Measurements from ENCODE around the gene RNF166. TPM values are rescaled to one million over a fixed set of nuclear protein-coding genes. Genes with fewer than 3 reads are reported as not detected.

RNF166 gene
- polyA plus RNA-seq, 1 donor from 2014 or later: 34.4 TPM

- no peak overlapping the region for H3K4me3 ChIP-seq (ENCODE audit: low read length)
- no peak for TF ChIP-seq EP300 (conservative IDR thresholded peaks at IDR 0.05; ENCODE audit: poor library complexity, severe bottlenecking)
- no peak for TF ChIP-seq TAF1 (IDR thresholded peaks at IDR 0.05; ENCODE audit: low read depth)
- TF ChIP-seq CTCF (IDR thresholded peaks at IDR 0.05; ENCODE audit: poor library complexity, severe bottlenecking): no peak
- no peak for TF ChIP-seq EZH2 (IDR thresholded peaks at IDR 0.05; ENCODE audit: borderline replicate concordance, insufficient read depth, low read length, poor library complexity, severe bottlenecking)
- TF ChIP-seq REST (IDR thresholded peaks at IDR 0.05; ENCODE audit: borderline replicate concordance): no peak
- no peak for TF ChIP-seq MXI1 (conservative IDR thresholded peaks at IDR 0.05; ENCODE audit: poor library complexity, severe bottlenecking)
- no peak for TF ChIP-seq RAD21 (conservative IDR thresholded peaks at IDR 0.05)
- TF ChIP-seq SMC3 (conservative IDR thresholded peaks at IDR 0.05; ENCODE audit: poor library complexity): no peak
- TF ChIP-seq POLR2AphosphoS5 (IDR thresholded peaks at IDR 0.05): no peak
- H2AFZ ChIP-seq (ENCODE audit: low read depth, low read length): no peak overlapping the region
- no peak overlapping the region for H3K4me2 ChIP-seq (ENCODE audit: low read length)
- H3K27ac ChIP-seq (ENCODE audit: low read length): no peak overlapping the region
- no peaks in the 10 kb centered on the region for H3K36me3 ChIP-seq (ENCODE audit: insufficient read depth, low read length)
- H3K9ac ChIP-seq (ENCODE audit: low read length): no peak overlapping the region
- H3K9me3 ChIP-seq (ENCODE audit: low read length): no peaks in the 10 kb centered on the region
- H4K20me1 ChIP-seq (ENCODE audit: insufficient read depth): no peaks in the 10 kb centered on the region
- no peaks in the 10 kb centered on the region for H3F3A ChIP-seq (ENCODE audit: insufficient read depth, low read length, poor library complexity, severe bottlenecking)
- no peaks in the 10 kb centered on the region for H3K27me3 ChIP-seq (ENCODE audit: insufficient read depth, low read depth, low read length)
- no peaks in the 10 kb centered on the region for H3K79me2 ChIP-seq (replicated peaks; ENCODE audit: insufficient read depth, low read length)
- no peaks in the 10 kb centered on the region for H3K9me2 ChIP-seq (ENCODE audit: insufficient read depth, low read length)
Observed at GRCh38 chr16:88742896-88743605, 36.8 kb upstream of the RNF166 start.

GRCh38 chr16:88741368-88741767 is 35.2 kb upstream of the RNF166 start:
- Histone ChIP-seq H3K4me3 (ENCODE audit: low read length) (no peak overlapping the region), H3K27ac (ENCODE audit: low read length) (no peak overlapping the region), H3K4me2 (ENCODE audit: low read length) (no peak overlapping the region), H4K20me1 (ENCODE audit: insufficient read depth) (no peaks in the 10 kb centered on the region), H3K36me3 (ENCODE audit: insufficient read depth, low read length) (no peaks in the 10 kb centered on the region), H3K79me2 (replicated peaks; ENCODE audit: insufficient read depth, low read length) (no peaks in the 10 kb centered on the region), H3F3A (ENCODE audit: insufficient read depth, low read length, poor library complexity, severe bottlenecking) (no peaks in the 10 kb centered on the region), H3K9me3 (ENCODE audit: low read length) (no peaks in the 10 kb centered on the region), H3K27me3 (ENCODE audit: insufficient read depth, low read depth, low read length) (no peaks in the 10 kb centered on the region), H2AFZ (ENCODE audit: low read depth, low read length) (no peak overlapping the region), H3K9ac (ENCODE audit: low read length) (no peak overlapping the region), H3K9me2 (ENCODE audit: insufficient read depth, low read length) (no peaks in the 10 kb centered on the region)
- TF ChIP-seq CTCF (IDR thresholded peaks at IDR 0.05; ENCODE audit: poor library complexity, severe bottlenecking): no peak
- no peak for TF ChIP-seq MXI1 (conservative IDR thresholded peaks at IDR 0.05; ENCODE audit: poor library complexity, severe bottlenecking)
- TF ChIP-seq REST (IDR thresholded peaks at IDR 0.05; ENCODE audit: borderline replicate concordance): no peak
- TF ChIP-seq SMC3 (conservative IDR thresholded peaks at IDR 0.05; ENCODE audit: poor library complexity): no peak
- no peak for TF ChIP-seq POLR2AphosphoS5 (IDR thresholded peaks at IDR 0.05)
- TF ChIP-seq EZH2 (IDR thresholded peaks at IDR 0.05; ENCODE audit: borderline replicate concordance, insufficient read depth, low read length, poor library complexity, severe bottlenecking): no peak
- TF ChIP-seq RAD21 (conservative IDR thresholded peaks at IDR 0.05): no peak
- no peak for TF ChIP-seq EP300 (conservative IDR thresholded peaks at IDR 0.05; ENCODE audit: poor library complexity, severe bottlenecking)
- no peak for TF ChIP-seq TAF1 (IDR thresholded peaks at IDR 0.05; ENCODE audit: low read depth)

Measured in neural cell (in vitro differentiated cells).